ENCODE data around the gene SFMBT1.

DNA sequence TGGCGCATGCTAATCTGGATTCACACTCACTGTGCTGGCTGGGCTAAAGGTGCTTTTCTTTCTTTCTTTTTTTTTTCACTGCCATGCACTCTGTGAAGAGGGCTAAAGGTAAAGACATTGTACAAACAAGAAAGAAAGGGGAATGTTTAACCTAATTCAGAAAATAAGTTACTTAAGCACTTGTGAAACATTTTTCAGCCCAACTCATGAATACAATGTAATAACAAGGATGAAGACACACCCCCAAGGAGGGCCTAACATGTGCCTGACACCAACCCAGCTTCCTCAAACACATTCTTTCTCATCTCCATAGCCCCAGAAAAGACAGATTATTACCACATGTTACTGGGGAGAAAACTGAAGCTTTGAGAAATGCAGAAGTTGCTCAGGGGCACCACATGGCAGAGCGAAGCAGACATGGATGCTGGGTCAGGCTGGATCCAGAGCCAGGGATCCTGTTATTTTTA lies 154.2 kb downstream of the SFMBT1 start:
- TF ChIP-seq EZH2 (IDR thresholded peaks at IDR 0.05; ENCODE audit: low read depth), result no peak
- TF ChIP-seq, protein P1, sequence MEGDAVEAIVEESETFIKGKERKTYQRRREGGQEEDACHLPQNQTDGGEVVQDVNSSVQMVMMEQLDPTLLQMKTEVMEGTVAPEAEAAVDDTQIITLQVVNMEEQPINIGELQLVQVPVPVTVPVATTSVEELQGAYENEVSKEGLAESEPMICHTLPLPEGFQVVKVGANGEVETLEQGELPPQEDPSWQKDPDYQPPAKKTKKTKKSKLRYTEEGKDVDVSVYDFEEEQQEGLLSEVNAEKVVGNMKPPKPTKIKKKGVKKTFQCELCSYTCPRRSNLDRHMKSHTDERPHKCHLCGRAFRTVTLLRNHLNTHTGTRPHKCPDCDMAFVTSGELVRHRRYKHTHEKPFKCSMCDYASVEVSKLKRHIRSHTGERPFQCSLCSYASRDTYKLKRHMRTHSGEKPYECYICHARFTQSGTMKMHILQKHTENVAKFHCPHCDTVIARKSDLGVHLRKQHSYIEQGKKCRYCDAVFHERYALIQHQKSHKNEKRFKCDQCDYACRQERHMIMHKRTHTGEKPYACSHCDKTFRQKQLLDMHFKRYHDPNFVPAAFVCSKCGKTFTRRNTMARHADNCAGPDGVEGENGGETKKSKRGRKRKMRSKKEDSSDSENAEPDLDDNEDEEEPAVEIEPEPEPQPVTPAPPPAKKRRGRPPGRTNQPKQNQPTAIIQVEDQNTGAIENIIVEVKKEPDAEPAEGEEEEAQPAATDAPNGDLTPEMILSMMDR (conservative IDR thresholded peaks at IDR 0.05), result no peak

Data from PC-9 (cell line).